Erythroblast (primary cell): ENCODE data around the gene C12orf75.
"Not testable (repeated sequence)": the region's sequence is repeated elsewhere in the genome, so short reads cannot be mapped to it uniquely, and the experiment has no call there.

ENCODE experiments used
- GATA1 ChIP-seq: IDR thresholded peaks from 2 replicates; pipeline ENCODE4 v1.6.1; 2011; ENCODE audit warnings: low read depth, mild to moderate bottlenecking, control low read depth, low read length, moderate library complexity
- POLR2A ChIP-seq: IDR thresholded peaks from 2 replicates; pipeline ENCODE4 v1.6.1; 2011; ENCODE audit warnings: mild to moderate bottlenecking, low read length

DNA sequence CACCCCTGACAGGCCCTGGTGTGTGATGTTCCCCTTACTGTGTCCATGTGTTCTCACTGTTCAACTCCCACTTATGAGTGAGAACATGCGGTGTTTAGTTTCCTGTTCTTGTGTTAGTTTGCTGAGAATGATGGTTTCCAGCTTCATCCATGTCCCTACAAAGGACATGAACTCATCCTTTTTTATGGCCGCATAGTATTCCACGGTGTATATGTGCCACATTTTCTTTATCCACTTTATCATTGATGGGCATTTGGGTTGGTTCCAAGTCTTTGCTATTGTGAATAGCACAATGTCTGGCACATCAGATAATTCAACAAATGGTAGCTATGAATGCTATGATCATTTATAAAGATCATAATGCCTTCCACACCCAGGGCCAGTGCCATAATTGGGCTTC, 73.6 kb downstream of the C12orf75 start:
- not testable (repeated sequence) for TF ChIP-seq POLR2A, GATA1
